Measurements from ENCODE around the gene PDE1C. TPM values are rescaled to one million over a fixed set of nuclear protein-coding genes. Genes with fewer than 3 reads are reported as not detected.

The PDE1C gene
- total and polyA plus RNA-seq, 9 donors, result 3.8 to 8.7 (median 4.5) TPM

DNA sequence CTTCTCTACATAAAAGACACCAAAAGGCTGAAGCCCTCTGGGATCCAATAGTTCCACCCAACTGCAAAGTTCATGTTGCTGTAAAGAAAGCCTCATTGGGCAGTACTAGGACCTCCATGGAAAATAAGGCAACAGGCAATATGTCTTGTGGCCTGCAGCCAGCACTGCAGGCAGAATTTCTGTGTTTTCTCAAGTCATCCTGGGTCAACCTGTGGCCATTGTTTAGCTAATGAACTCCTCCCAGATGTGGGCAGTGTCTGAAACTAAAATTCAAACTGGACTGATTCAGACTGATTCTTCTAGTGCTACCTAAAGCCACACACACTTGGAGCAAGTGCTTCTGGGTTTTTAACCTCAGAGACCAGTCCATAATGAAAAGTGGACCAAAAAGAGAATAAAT lies 241.7 kb downstream of the PDE1C start:
- Histone ChIP-seq H3K27ac (ENCODE audit: low read length) (no peak overlapping the region), H3K27me3 (ENCODE audit: control insufficient read depth, insufficient read depth, low read length) (no peaks in the 10 kb centered on the region), H3K4me3 (ENCODE audit: low read length) (no peak overlapping the region), H3K36me3 (ENCODE audit: control insufficient read depth, insufficient read depth, low read length) (no peaks in the 10 kb centered on the region), H3K9me3 (replicated peaks; ENCODE audit: control insufficient read depth, low read depth, low read length) (no peaks in the 10 kb centered on the region), H3K4me1 (ENCODE audit: control insufficient read depth, insufficient read depth, low read length) (no peaks in the 10 kb centered on the region)
- DNase-seq, result no peak

DNA sequence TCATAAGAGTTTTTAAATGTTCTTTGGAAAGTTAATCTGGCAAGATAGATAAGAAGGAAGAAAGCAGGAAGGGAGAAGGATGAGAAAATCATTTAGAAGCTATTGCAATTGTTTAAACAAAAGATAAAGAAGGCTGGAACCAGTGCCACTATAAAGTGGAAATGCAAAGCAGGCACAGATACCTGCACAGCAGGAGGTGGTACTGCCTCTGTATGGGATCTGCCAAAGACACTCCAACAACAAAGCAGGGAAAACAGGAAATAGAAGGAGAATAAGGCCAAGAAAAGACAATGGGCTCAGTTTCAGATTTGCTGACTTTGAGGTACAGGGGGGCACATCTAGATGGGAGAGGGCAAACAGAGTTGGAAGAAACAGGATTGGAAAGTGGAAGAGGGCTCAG lies 244.6 kb downstream of the PDE1C start:
- Histone ChIP-seq H3K27me3 (ENCODE audit: control insufficient read depth, insufficient read depth, low read length) (no peaks in the 10 kb centered on the region), H3K9me3 (replicated peaks; ENCODE audit: control insufficient read depth, low read depth, low read length) (no peaks in the 10 kb centered on the region), H3K36me3 (ENCODE audit: control insufficient read depth, insufficient read depth, low read length) (no peaks in the 10 kb centered on the region), H3K27ac (ENCODE audit: low read length) (no peak overlapping the region), H3K4me3 (ENCODE audit: low read length) (no peak overlapping the region), H3K4me1 (ENCODE audit: control insufficient read depth, insufficient read depth, low read length) (no peaks in the 10 kb centered on the region)
- DNase-seq, result no peak

- no peaks in the 10 kb centered on the region for H3K36me3 ChIP-seq (ENCODE audit: control insufficient read depth, insufficient read depth, low read length)
- H3K27ac ChIP-seq (ENCODE audit: low read length), result no peak overlapping the region
- no peak overlapping the region for H3K4me3 ChIP-seq (ENCODE audit: low read length)
- no peak for DNase-seq
- no peaks in the 10 kb centered on the region for H3K9me3 ChIP-seq (replicated peaks; ENCODE audit: control insufficient read depth, low read depth, low read length)
- WGBS (ENCODE audit: insufficient coverage), result 79% methylated on average over 2 of the region's 5 CpGs
- H3K4me1 ChIP-seq (ENCODE audit: control insufficient read depth, insufficient read depth, low read length), result no peaks in the 10 kb centered on the region
- H3K27me3 ChIP-seq (ENCODE audit: control insufficient read depth, insufficient read depth, low read length), result no peaks in the 10 kb centered on the region
These were observed 251.2 kb downstream of the PDE1C start for GRCh38 chr7:31819031-31819430.

GRCh38 chr7:31816810-31817209 lies 253.4 kb downstream of the PDE1C start:
- no peak overlapping the region for H3K4me3 ChIP-seq (ENCODE audit: low read length)
- no peak for DNase-seq
- 100% methylated on average over 1 of the region's 5 CpGs for WGBS (ENCODE audit: insufficient coverage)
- H3K4me1 ChIP-seq (ENCODE audit: control insufficient read depth, insufficient read depth, low read length), result no peaks in the 10 kb centered on the region
- H3K9me3 ChIP-seq (replicated peaks; ENCODE audit: control insufficient read depth, low read depth, low read length), result no peaks in the 10 kb centered on the region
- H3K36me3 ChIP-seq (ENCODE audit: control insufficient read depth, insufficient read depth, low read length), result no peaks in the 10 kb centered on the region
- H3K27me3 ChIP-seq (ENCODE audit: control insufficient read depth, insufficient read depth, low read length), result no peaks in the 10 kb centered on the region
- H3K27ac ChIP-seq (ENCODE audit: low read length), result no peak overlapping the region

- DNase-seq, result no peak
- no peaks in the 10 kb centered on the region for H3K36me3 ChIP-seq (ENCODE audit: control insufficient read depth, insufficient read depth, low read length)
- no peak overlapping the region for H3K4me3 ChIP-seq (ENCODE audit: low read length)
- H3K9me3 ChIP-seq (replicated peaks; ENCODE audit: control insufficient read depth, low read depth, low read length), result no peaks in the 10 kb centered on the region
- H3K27me3 ChIP-seq (ENCODE audit: control insufficient read depth, insufficient read depth, low read length), result no peaks in the 10 kb centered on the region
- WGBS (ENCODE audit: insufficient coverage), result 59% methylated on average over 7 of the region's 9 CpGs
- no peak overlapping the region for H3K27ac ChIP-seq (ENCODE audit: low read length)
- H3K4me1 ChIP-seq (ENCODE audit: control insufficient read depth, insufficient read depth, low read length), result no peaks in the 10 kb centered on the region
These were observed 254.4 kb downstream of the PDE1C start for GRCh38 chr7:31815796-31816195.

DNA sequence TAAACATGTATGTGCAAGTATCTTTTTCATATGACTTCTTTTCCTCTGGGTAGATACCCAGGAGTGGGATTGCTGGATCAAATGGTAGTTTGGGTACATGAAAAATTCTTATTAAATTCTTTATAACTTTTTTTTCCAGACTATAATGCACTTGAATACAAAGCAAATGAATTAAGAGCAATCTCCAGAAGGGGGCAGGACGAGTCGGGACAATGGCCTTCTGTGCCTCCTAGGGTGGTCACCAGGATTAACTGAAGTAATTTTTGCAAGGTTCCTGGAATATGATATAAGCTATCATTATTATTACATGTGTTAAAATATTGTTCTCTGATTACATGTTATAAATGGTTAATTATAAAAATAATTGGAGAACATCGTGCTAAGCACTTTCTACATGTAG lies 256.0 kb downstream of the PDE1C start:
- H3K9me3 ChIP-seq (replicated peaks; ENCODE audit: control insufficient read depth, low read depth, low read length), result no peaks in the 10 kb centered on the region
- WGBS (ENCODE audit: insufficient coverage), result no CpG with 5 or more reads among the region's 3 CpGs
- H3K36me3 ChIP-seq (ENCODE audit: control insufficient read depth, insufficient read depth, low read length), result no peaks in the 10 kb centered on the region
- H3K4me3 ChIP-seq (ENCODE audit: low read length), result no peak overlapping the region
- no peak for DNase-seq
- H3K27me3 ChIP-seq (ENCODE audit: control insufficient read depth, insufficient read depth, low read length), result no peaks in the 10 kb centered on the region
- H3K27ac ChIP-seq (ENCODE audit: low read length), result no peak overlapping the region
- H3K4me1 ChIP-seq (ENCODE audit: control insufficient read depth, insufficient read depth, low read length), result no peaks in the 10 kb centered on the region

DNA sequence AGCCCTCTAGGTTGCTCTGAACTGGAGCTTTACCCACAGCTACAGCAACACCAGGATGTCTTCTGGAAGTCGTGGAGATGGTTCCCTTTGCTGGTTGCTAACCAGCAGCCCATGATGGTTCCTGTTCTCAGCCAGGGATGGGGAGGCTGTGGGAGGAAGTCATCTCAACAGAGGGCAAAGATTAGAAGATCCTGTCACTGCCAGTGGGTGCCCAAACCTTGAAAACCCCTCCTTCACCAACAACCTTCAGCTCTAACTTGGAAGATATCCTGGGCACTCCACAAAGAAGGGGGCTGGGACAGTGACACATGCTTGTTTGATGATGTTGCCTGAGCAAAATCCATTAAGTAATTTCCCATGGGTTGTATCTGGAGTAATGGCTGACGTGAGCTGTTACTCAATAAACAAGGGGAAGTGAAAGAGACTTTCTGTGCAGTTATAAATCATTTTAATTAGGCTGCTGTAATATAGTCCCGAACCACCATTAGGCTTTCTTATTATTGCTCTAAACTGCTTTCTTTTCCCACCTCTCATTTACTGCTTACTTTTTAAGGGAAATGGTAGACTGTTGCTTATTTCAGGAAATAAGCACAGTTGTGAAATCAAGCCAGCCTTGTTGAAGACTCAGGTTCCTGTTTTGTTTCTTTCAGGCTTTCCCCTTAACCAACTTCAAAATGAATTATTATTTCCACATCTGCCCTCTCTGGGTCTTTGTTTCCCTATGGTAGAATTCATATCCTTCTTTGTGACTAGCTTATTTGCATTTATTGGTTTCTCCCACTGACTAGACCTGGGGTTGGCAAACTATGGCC lies 258.4 kb downstream of the PDE1C start:
- Histone ChIP-seq H3K4me3 (ENCODE audit: low read length) (no peak overlapping the region), H3K36me3 (ENCODE audit: control insufficient read depth, insufficient read depth, low read length) (no peaks in the 10 kb centered on the region)
- DNase-seq, result peak; percentile 61

DNA sequence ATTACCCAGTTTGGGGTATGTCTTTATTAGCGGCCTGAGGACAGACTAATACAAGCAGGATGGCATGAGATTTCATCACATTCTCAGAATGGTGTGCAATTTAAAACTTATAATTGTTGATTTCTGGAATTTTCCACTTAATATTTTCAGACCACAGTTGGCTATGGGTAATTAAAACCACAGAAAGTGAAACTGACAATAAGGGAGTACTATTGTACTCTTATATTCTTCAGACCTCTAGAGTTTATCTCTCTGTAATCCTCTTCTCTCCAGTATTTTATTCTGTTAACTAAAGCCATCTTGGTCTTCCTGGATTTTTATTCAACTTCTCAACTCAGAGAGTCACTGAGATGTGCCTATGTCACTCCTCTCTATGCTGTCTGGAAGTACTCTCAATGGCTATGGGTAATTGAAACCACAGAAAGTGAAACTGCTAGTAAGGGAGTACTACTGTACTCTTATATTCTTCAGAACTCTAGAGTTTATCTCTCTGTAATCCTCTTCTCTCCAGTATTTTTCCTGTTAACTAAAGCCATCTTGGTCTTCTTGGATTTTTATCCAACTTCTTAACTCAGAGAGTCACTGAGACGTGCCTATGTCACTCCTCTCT lies 264.9 kb downstream of the PDE1C start:
- Histone ChIP-seq H3K9me3 (replicated peaks; ENCODE audit: control insufficient read depth, low read depth, low read length) (no peaks in the 10 kb centered on the region), H3K27me3 (ENCODE audit: control insufficient read depth, insufficient read depth, low read length) (no peaks in the 10 kb centered on the region), H3K4me1 (ENCODE audit: control insufficient read depth, insufficient read depth, low read length) (no peaks in the 10 kb centered on the region), H3K27ac (ENCODE audit: low read length) (no peak overlapping the region), H3K36me3 (ENCODE audit: control insufficient read depth, insufficient read depth, low read length) (no peaks in the 10 kb centered on the region), H3K4me3 (ENCODE audit: low read length) (no peak overlapping the region)
- no peak for DNase-seq
- WGBS (ENCODE audit: insufficient coverage), result 11% methylated on average over 1 of the region's 2 CpGs

More for the DNA sequence above, 258.4 kb downstream of the PDE1C start:
- H3K27ac ChIP-seq (ENCODE audit: low read length), result no peak overlapping the region
- H3K4me1 ChIP-seq (ENCODE audit: control insufficient read depth, insufficient read depth, low read length), result no peaks in the 10 kb centered on the region
- WGBS (ENCODE audit: insufficient coverage), result no CpG with 5 or more reads among the region's 3 CpGs
- no peaks in the 10 kb centered on the region for H3K27me3 ChIP-seq (ENCODE audit: control insufficient read depth, insufficient read depth, low read length)
- H3K9me3 ChIP-seq (replicated peaks; ENCODE audit: control insufficient read depth, low read depth, low read length), result no peaks in the 10 kb centered on the region

DNA sequence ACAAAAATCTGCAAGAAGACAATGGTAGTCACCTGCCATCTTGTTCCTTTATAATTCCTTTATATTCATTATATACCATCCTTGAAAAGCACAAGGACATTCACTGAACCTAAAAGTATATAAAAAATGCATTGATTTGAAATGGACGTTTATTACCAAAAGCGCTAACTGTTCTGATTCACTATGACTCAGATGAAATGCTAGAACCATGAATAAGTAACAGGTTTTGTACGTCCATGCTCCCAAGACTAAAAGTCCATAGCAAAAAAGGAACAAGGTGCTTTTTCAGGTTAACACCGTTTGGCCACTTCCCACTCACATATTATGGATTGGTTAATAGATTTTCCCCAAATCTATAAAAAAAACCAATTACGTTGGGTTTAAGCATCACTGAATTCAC lies 273.8 kb downstream of the PDE1C start:
- Histone ChIP-seq H3K9me3 (replicated peaks; ENCODE audit: control insufficient read depth, low read depth, low read length) (no peaks in the 10 kb centered on the region), H3K36me3 (ENCODE audit: control insufficient read depth, insufficient read depth, low read length) (no peaks in the 10 kb centered on the region), H3K4me1 (ENCODE audit: control insufficient read depth, insufficient read depth, low read length) (no peaks in the 10 kb centered on the region), H3K4me3 (ENCODE audit: low read length) (no peak overlapping the region), H3K27ac (ENCODE audit: low read length) (no peak overlapping the region), H3K27me3 (ENCODE audit: control insufficient read depth, insufficient read depth, low read length) (no peaks in the 10 kb centered on the region)
- WGBS (ENCODE audit: insufficient coverage), result no CpG with 5 or more reads among the region's 5 CpGs
- no peak for DNase-seq

- H3K27ac ChIP-seq (ENCODE audit: low read length), result no peak overlapping the region
- no peak for DNase-seq
- H3K4me1 ChIP-seq (ENCODE audit: control insufficient read depth, insufficient read depth, low read length), result no peaks in the 10 kb centered on the region
- H3K36me3 ChIP-seq (ENCODE audit: control insufficient read depth, insufficient read depth, low read length), result no peaks in the 10 kb centered on the region
- no peak overlapping the region for H3K4me3 ChIP-seq (ENCODE audit: low read length)
- no CpG with 5 or more reads among the region's 2 CpGs for WGBS (ENCODE audit: insufficient coverage)
- no peaks in the 10 kb centered on the region for H3K9me3 ChIP-seq (replicated peaks; ENCODE audit: control insufficient read depth, low read depth, low read length)
- no peaks in the 10 kb centered on the region for H3K27me3 ChIP-seq (ENCODE audit: control insufficient read depth, insufficient read depth, low read length)
These were observed 275.3 kb downstream of the PDE1C start for GRCh38 chr7:31794851-31795344.

Data from muscle of leg (tissue), 11 donors.